Right lobe of liver (tissue), 6 donors: Measurements from ENCODE around the gene PTPDC1. TPM values are rescaled to one million over a fixed set of nuclear protein-coding genes. Genes with fewer than 3 reads are reported as not detected.

Experiments
- ATAC-seq, 4 donors: fragments of 200-7000 bp; cut with Tn5 transposase; one replicate each; pipeline ENCODE4 v1.9.1; 2020; ENCODE audit warnings: mild to moderate bottlenecking in 4 of 4, moderate library complexity in 4 of 4
- DNase-seq, 3 donors: peaks; one replicate each; pipeline ENCODE4 v3.0.0-alpha.2; 2020
- H3K27ac ChIP-seq, 3 donors: fragments of 200-600 bp; one replicate each; pipeline ENCODE4 v1.8.0; 2022
- H3K27me3 ChIP-seq, 2 donors: fragments of 200-600 bp; one replicate each; pipeline ENCODE4 v1.8.0; 2022
- H3K36me3 ChIP-seq, 4 donors: fragments of 200-600 bp; sonication (generic) in 1 of 4; one replicate each; pipeline versions ENCODE4 v1.5.1 to v1.8.0; 2017 to 2022; ENCODE audit warnings: control low read depth in 1 of 4
- H3K4me1 ChIP-seq, 4 donors: fragments of 200-600 bp; sonication (generic) in 1 of 4; one replicate each; pipeline versions ENCODE4 v1.5.1 to v1.8.0; 2017 to 2022; ENCODE audit warnings: control low read depth in 1 of 4
- H3K4me3 ChIP-seq, 3 donors: fragments of 200-600 bp; one replicate each; pipeline ENCODE4 v1.8.0; 2022
- H3K9me3 ChIP-seq, 4 donors: fragments of 200-600 bp; sonication (generic) in 1 of 4; one replicate each; pipeline versions ENCODE4 v1.5.1 to v1.8.0; 2017 to 2022; ENCODE audit warnings: control low read depth in 1 of 4
- POLR2A ChIP-seq: fragments of 450-650 bp; IDR thresholded peaks from one replicate; pipeline ENCODE4 v1.6.1; 2017; ENCODE audit warnings: antibody characterized with exemption, mild to moderate bottlenecking
- WGBS: methylation state at CpG from one replicate; pipeline ENCODE4 v1.1.6; 2018; ENCODE audit warnings: low coverage, low lambda C conversion rate; ENCODE audit not compliant: insufficient coverage; ENCODE audit errors: missing lambda C conversion rate; 5-methylcytosine and 5-hydroxymethylcytosine counted together
- intact Hi-C, 2 donors: fragments of 100-400 bp; cut with DNase I; formaldehyde crosslinking; loops; one replicate each; pipeline versions ENCODE4 v1.11.2 to v1.14.1; 2022
- long read RNA-seq: library from polyadenylated mRNA; unstranded; transcript quantifications from one replicate; pipeline ENCODE4 v2.0.0, GENCODE V29; 2019
- total RNA-seq, 6 experiments: library from RNA; depleted of rRNA in 2 of 6; stranded (reverse); fragments of >200 nt in 2 of 6; fragmentation: NEBNext Ultra II Directional in 3 of 6; extraction: Animal tissue kit (Norgen Biotek cat#: 25700) in 3 of 6; gene quantifications; one replicate each; pipeline versions ENCODE4 v1.1.0 to v1.2.4, GENCODE V29; 2016 to 2023
- TF ChIP-seq, protein P1 (sequence below), 4 donors: fragments of 200-600 bp in 3 of 4; fragments of 450-650 bp in 1 of 4; IDR thresholded peaks; one replicate each; pipeline versions ENCODE4 v1.5.1 to v1.8.0; 2016 to 2022; ENCODE audit warnings: antibody characterized with exemption in 4 of 4, mild to moderate bottlenecking in 2 of 4
- donor health status: DM: no; HTN: yes; CAD: no.
- donor health status: DM: no; HTN: no; CAD: no.
- donor health status: DM: no; HTN: no; CAD: no.
- donor health status: DM: no; HTN: yes; CAD: no.
- donor health status: DM: no; HTN: yes; CAD: no.

Gene PTPDC1, protein sequence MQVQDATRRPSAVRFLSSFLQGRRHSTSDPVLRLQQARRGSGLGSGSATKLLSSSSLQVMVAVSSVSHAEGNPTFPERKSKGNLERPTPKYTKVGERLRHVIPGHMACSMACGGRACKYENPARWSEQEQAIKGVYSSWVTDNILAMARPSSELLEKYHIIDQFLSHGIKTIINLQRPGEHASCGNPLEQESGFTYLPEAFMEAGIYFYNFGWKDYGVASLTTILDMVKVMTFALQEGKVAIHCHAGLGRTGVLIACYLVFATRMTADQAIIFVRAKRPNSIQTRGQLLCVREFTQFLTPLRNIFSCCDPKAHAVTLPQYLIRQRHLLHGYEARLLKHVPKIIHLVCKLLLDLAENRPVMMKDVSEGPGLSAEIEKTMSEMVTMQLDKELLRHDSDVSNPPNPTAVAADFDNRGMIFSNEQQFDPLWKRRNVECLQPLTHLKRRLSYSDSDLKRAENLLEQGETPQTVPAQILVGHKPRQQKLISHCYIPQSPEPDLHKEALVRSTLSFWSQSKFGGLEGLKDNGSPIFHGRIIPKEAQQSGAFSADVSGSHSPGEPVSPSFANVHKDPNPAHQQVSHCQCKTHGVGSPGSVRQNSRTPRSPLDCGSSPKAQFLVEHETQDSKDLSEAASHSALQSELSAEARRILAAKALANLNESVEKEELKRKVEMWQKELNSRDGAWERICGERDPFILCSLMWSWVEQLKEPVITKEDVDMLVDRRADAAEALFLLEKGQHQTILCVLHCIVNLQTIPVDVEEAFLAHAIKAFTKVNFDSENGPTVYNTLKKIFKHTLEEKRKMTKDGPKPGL
- 1 to 10 TPM in 5 of 6 experiments, under 1 TPM in 1; 0.86 to 3.3 (median 1.8) TPM for total RNA-seq
- long read RNA-seq, result 0 reads

DNA sequence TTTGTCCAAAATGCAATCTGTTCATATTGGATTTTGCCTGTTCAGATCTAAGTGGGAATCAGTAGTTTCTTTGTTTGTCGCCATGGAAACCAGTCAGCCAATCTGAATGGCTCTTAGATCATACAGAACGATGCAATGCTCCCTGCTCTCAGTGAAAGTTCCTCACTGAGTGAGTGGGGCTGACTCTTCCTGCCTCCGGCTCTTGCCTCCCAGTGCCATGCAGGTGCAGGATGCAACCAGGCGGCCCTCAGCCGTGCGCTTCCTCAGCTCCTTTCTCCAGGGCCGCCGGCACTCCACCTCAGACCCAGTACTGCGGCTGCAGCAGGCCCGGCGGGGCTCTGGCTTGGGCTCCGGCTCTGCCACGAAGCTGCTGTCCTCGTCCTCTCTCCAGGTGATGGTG is at the start of gene PTPDC1:
PTPDC1 (plus strand) TSS at position 151 of the 400 bp plus-strand sequence; CDS start at position 218, 67 bp downstream.
- Histone ChIP-seq H3K27me3 (no peaks in the 10 kb centered on the region), H3K4me3 (no peak within 1 kb of the TSS), H3K27ac (no peak within 1 kb of the TSS), H3K9me3 (no peaks in the 10 kb centered on the region), H3K4me1 (no peaks in the 10 kb centered on the region), H3K36me3 (no peaks in the 10 kb centered on the region)
- DNase-seq (no peak), ATAC-seq (no peak)
- WGBS, result 78% methylated on average over 6 of the region's 14 CpGs
- intact Hi-C loops, result no loop called here
- TF ChIP-seq, protein P1, sequence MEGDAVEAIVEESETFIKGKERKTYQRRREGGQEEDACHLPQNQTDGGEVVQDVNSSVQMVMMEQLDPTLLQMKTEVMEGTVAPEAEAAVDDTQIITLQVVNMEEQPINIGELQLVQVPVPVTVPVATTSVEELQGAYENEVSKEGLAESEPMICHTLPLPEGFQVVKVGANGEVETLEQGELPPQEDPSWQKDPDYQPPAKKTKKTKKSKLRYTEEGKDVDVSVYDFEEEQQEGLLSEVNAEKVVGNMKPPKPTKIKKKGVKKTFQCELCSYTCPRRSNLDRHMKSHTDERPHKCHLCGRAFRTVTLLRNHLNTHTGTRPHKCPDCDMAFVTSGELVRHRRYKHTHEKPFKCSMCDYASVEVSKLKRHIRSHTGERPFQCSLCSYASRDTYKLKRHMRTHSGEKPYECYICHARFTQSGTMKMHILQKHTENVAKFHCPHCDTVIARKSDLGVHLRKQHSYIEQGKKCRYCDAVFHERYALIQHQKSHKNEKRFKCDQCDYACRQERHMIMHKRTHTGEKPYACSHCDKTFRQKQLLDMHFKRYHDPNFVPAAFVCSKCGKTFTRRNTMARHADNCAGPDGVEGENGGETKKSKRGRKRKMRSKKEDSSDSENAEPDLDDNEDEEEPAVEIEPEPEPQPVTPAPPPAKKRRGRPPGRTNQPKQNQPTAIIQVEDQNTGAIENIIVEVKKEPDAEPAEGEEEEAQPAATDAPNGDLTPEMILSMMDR (IDR thresholded peaks at IDR 0.05), result no peak
- no peak for TF ChIP-seq POLR2A

DNA sequence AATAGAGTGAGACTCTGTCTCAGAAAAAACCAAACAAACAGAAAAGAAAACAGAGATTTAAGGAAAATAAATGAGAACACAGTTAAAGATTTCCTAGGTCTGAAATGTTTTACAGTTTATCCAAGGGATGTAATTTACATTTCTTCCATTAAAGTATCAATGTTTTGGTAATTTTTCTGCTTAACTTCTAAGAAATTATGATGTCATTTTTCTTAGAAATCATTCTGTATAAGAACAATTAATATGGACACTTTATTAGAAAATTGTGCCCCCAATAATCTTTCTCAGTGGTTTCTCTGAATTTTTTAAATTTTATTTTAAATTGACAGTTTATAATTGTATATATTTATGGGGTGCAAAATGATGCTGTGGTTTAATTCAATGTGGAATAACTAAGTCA is 49.8 kb upstream of the PTPDC1 start:
- Histone ChIP-seq H3K27me3 (no peaks in the 10 kb centered on the region), H3K4me1 (no peaks in the 10 kb centered on the region), H3K9me3 (no peaks in the 10 kb centered on the region), H3K4me3 (no peak overlapping the region), H3K36me3 (no peaks in the 10 kb centered on the region), H3K27ac (no peak overlapping the region)
- DNase-seq (no peak), ATAC-seq (no peak)
- intact Hi-C loops, result no loop called here
- no peak for TF ChIP-seq POLR2A
- TF ChIP-seq, protein P1 (IDR thresholded peaks at IDR 0.05), result no peak

DNA sequence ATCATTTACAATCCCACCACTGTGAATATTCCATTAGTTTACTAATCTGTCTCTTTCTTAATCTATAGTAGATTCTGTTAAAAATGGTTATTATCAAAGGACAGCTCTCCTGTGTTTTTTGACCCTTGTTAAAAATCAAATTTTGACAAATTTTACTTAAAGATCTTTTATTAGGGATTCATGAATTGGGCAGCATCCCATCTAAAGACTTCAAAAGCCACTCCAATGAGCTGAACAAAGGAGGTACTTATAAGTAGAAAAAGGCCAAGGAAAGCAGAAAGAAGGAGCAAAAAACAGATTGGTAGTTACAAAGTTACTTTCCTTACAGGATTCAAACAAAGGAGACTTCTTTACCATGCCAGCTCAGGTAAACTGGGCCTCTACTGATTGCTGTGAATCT is 44.5 kb upstream of the PTPDC1 start:
- H3K27me3 ChIP-seq, result no peaks in the 10 kb centered on the region
- H3K4me1 ChIP-seq, result no peaks in the 10 kb centered on the region
- DNase-seq, result no peak
- no peaks in the 10 kb centered on the region for H3K9me3 ChIP-seq
- no peaks in the 10 kb centered on the region for H3K36me3 ChIP-seq
- H3K27ac ChIP-seq, result no peak overlapping the region
- TF ChIP-seq, protein P1 (IDR thresholded peaks at IDR 0.05), result no peak
- no peak for TF ChIP-seq POLR2A
- H3K4me3 ChIP-seq, result no peak overlapping the region
- no peak for ATAC-seq
- intact Hi-C loops, result no loop called here

DNA sequence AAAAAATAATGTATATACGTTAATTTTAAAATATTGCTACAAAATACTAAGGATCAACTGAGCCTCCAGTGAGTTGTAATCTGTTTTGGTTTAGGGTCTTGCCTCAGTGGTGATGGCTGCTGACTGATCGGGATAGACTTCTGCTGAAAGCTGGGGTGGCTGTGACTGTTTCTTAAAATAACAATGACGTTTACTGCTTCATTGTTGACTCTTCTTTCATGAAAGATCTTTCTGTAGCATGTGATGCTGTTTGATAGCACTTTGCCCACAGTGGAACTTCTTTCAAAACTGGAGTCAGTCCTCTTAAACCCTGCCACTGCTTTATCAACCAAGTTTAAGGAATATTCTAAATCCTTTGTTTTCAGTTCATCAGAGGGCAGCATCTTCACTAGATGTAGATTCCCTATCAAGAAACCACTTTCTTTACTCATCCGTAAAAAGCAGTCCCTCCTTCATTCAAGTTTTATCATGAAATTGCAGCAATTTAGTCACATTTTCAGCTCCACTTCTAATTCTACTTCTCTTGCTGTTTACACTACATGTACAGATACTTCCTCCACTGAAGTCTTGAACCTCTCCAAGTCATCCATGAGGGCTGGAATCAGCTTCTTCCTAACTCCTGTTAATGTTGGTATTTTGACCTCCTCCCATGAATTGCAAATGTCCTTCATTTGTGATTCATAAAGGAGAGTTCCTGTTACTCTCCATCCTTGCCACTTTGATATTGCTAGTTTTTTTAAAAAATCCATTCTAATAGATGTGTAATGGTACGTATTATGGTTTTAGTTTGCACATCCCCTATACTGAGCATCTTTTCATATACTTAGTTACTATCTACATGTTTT is 41.5 kb upstream of the PTPDC1 start:
- TF ChIP-seq, protein P1 (IDR thresholded peaks at IDR 0.05), result no peak
- no peak for TF ChIP-seq POLR2A
- DNase-seq (no peak), ATAC-seq (no peak)
- H3K27ac ChIP-seq, result no peak overlapping the region
- no peak overlapping the region for H3K4me3 ChIP-seq
- H3K27me3 ChIP-seq, result no peaks in the 10 kb centered on the region
- H3K9me3 ChIP-seq, result no peaks in the 10 kb centered on the region
- H3K4me1 ChIP-seq, result no peaks in the 10 kb centered on the region
- no peaks in the 10 kb centered on the region for H3K36me3 ChIP-seq
- 61% methylated on average over 5 of the region's 5 CpGs for WGBS
- intact Hi-C loops, result no loop called here
